Measurements from ENCODE around the gene DDX54.

Gene DDX54

DNA sequence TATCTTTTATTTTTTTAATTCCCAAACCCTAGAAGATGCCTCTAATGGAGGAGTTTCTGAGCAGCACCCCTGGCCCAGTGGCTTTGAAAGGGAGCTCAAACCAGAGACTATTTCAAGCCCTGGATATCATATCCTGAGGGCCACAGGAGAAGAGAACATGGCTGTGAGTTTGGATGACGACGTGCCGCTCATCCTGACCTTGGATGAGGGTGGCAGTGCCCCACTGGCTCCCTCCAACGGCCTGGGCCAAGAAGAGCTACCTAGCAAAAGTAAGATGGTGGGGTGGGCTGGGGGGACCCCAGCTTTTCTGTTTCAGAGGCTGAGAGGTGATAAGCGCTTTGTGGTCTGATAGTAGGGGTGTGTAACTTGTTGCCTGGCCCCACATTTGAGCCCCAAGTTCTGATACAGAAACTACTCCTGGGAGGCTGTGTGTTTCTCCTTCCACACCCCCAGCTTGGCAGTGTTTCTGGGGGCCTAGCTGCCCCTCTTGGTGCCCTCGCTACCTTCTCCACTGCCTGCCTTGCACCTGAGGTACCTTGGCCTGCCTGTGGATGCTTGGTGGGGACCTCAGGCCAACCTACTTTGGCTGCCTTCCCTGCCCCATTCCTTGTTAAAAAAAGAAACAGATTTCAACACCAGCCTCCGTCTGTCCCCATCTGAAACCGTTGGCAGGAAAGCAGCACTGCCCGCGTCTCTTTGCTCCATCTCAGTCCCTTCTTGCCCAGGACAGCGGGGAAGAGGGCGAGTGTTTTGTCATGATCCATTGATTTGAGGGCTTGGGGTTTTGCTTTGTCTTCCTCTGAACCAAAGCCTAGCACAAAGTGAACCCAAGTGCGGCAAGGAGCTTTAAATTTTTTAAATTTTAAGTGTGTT is 41.7 kb upstream of the DDX54 start:
- no peaks in the 10 kb centered on the region for H4K20me1 ChIP-seq (ENCODE audit: insufficient read depth, low read length)
- peak overlapping the region; percentile 6; the same call in 1 of the 2 replicates for H3K9ac ChIP-seq (ENCODE audit: low read length)
- no peak overlapping the region; the same call in 1 of the 2 replicates for H3K4me2 ChIP-seq (ENCODE audit: low read length)
- H2AFZ ChIP-seq (ENCODE audit: low read length): no peak overlapping the region
- no peaks in the 10 kb centered on the region for H3K9me2 ChIP-seq (ENCODE audit: low read depth, low read length)
- 0 out of 2 replicates have a peak, but pooled peaks cover 4% of the 10 kb centered on the region for H3F3A ChIP-seq (ENCODE audit: insufficient read depth, low read length)
- H3K4me1 ChIP-seq (ENCODE audit: insufficient read depth, low read length, severe bottlenecking): peaks cover 77% of the 10 kb centered on the region
- H3K9me3 ChIP-seq (ENCODE audit: low read length): no peaks in the 10 kb centered on the region
- H3K36me3 ChIP-seq (ENCODE audit: insufficient read depth, low read length): peaks cover 56% of the 10 kb centered on the region
- H3K4me3 ChIP-seq (ENCODE audit: low read depth, low read length, poor library complexity, severe bottlenecking): no peak overlapping the region
- peaks cover 21% of the 10 kb centered on the region for H3K79me2 ChIP-seq (ENCODE audit: insufficient read depth, low read length)
- TF ChIP-seq EZH2 (IDR thresholded peaks at IDR 0.05; ENCODE audit: borderline replicate concordance, low read length): no peak
- TF ChIP-seq CTCF (IDR thresholded peaks at IDR 0.05; ENCODE audit: low read length): peak; percentile 17; the same call in 1 of the 2 replicates
- H3K27me3 ChIP-seq (ENCODE audit: insufficient read depth, low read length): no peaks in the 10 kb centered on the region
- peak overlapping the region; percentile 93 for H3K27ac ChIP-seq (ENCODE audit: low read depth, low read length, poor library complexity, severe bottlenecking)

DNA sequence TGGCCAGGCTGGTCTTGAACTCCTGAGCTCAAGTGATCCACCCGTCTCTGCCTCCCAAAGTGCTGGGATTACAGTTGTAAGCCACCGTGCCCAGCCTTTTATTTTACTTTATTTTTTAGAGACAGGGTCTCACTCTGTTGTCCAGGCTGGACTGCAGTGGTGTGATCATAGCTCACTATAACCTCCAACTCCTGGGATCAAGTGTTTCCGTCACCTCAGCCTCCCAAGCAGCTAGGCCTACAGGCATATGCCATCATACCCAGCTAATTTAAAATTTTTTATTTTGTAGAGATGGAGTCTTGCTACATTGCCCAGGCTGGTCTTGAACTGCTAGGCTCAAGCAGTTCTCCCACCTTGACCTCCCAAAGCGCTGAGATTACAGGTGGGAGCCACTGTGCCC is 39.7 kb upstream of the DDX54 start:
- Histone ChIP-seq H3K36me3 (ENCODE audit: insufficient read depth, low read length) (peaks cover 41% of the 10 kb centered on the region), H3K9me2 (ENCODE audit: low read depth, low read length) (no peaks in the 10 kb centered on the region), H3K4me1 (ENCODE audit: insufficient read depth, low read length, severe bottlenecking) (peaks cover 63% of the 10 kb centered on the region), H3K79me2 (ENCODE audit: insufficient read depth, low read length) (peaks cover 26% of the 10 kb centered on the region), H2AFZ (ENCODE audit: low read length) (no peak overlapping the region), H3K9me3 (ENCODE audit: low read length) (no peaks in the 10 kb centered on the region), H3K4me2 (ENCODE audit: low read length) (no peak overlapping the region), H3K27ac (ENCODE audit: low read depth, low read length, poor library complexity, severe bottlenecking) (peak overlapping the region; percentile 13), H3K27me3 (ENCODE audit: insufficient read depth, low read length) (no peaks in the 10 kb centered on the region), H4K20me1 (ENCODE audit: insufficient read depth, low read length) (no peaks in the 10 kb centered on the region), H3K9ac (ENCODE audit: low read length) (no peak overlapping the region), H3F3A (ENCODE audit: insufficient read depth, low read length) (0 out of 2 replicates have a peak, but pooled peaks cover 4% of the 10 kb centered on the region), H3K4me3 (ENCODE audit: low read depth, low read length, poor library complexity, severe bottlenecking) (no peak overlapping the region)
- TF ChIP-seq CTCF (IDR thresholded peaks at IDR 0.05; ENCODE audit: low read length) (no peak), EZH2 (IDR thresholded peaks at IDR 0.05; ENCODE audit: borderline replicate concordance, low read length) (no peak)

DNA sequence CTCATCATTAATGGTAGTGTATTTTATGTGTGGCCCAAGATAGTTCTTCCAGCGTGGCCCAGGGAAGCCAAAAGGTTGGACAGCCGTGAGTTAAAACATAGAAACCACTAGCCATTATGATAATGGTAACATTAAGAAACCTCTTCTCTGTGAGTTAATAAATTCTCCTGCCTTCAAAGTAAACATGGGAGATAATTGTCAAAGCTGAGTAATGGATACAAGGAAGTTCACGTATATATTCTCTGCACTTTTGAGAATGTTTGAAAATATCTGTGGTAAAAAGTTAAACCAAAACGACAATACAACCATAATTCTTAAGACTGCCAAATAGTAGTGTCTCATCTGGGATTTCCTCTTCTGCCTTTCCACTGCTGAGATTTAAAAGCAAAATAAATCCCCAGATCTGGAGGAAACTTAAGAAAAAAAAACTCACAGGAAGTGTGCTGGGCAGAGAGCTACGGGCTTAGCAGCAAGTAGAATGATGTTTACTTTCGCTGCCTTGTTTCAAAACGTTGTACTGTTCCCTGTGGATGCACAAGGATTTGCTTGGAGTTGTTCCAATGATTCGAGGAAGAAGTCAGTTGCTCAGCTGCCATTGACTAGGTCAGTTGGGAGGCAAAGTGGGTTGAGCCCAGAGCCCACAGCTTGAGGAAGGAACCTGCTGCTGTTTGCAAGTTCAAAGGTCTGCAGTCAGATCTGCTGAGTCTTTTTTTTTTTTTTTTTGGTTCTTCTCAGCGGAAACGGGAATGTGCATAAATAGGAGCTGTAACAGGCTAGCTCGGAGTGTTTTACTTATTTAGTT is 37.7 kb upstream of the DDX54 start:
- TF ChIP-seq CTCF (IDR thresholded peaks at IDR 0.05; ENCODE audit: low read length) (no peak), EZH2 (IDR thresholded peaks at IDR 0.05; ENCODE audit: borderline replicate concordance, low read length) (no peak)
- no peaks in the 10 kb centered on the region for H3K27me3 ChIP-seq (ENCODE audit: insufficient read depth, low read length)
- H3K79me2 ChIP-seq (ENCODE audit: insufficient read depth, low read length): peaks cover 26% of the 10 kb centered on the region
- peaks cover 22% of the 10 kb centered on the region for H3K36me3 ChIP-seq (ENCODE audit: insufficient read depth, low read length)
- H3K27ac ChIP-seq (ENCODE audit: low read depth, low read length, poor library complexity, severe bottlenecking): peak overlapping the region; percentile 89
- H3K4me2 ChIP-seq (ENCODE audit: low read length): peak overlapping the region; percentile 92
- no peak overlapping the region for H2AFZ ChIP-seq (ENCODE audit: low read length)
- H3K9ac ChIP-seq (ENCODE audit: low read length): peak overlapping the region; percentile 94
- H3K4me3 ChIP-seq (ENCODE audit: low read depth, low read length, poor library complexity, severe bottlenecking): peak overlapping the region; percentile 87
- H3K9me2 ChIP-seq (ENCODE audit: low read depth, low read length): no peaks in the 10 kb centered on the region
- peaks cover 61% of the 10 kb centered on the region for H3K4me1 ChIP-seq (ENCODE audit: insufficient read depth, low read length, severe bottlenecking)
- H4K20me1 ChIP-seq (ENCODE audit: insufficient read depth, low read length): no peaks in the 10 kb centered on the region
- H3F3A ChIP-seq (ENCODE audit: insufficient read depth, low read length): 0 out of 2 replicates have a peak, but pooled peaks cover 1% of the 10 kb centered on the region
- no peaks in the 10 kb centered on the region for H3K9me3 ChIP-seq (ENCODE audit: low read length)
